ENCODE results near the gene C17orf67.

DNA sequence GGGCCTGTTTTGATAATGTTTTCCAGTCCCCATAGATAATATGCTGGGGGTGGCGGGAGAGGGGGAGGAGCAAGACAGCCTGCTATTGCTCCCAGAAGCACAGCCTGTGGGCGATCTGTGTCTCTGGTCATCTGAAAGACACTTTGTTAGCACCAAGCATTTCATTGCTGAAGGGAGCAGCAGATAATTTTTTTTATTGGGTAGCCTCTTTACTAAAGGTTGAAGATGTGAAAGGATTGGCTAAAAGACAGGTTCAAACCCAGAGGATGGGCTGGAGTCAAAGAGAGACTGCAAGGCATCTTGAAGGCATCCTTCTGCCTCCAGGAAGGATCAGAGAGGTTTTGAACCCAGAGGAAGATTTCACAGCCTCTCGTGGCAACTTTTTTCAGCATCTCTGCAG lies 60.6 kb downstream of the C17orf67 start:
- TF ChIP-seq NFIC (IDR thresholded peaks at IDR 0.05): no peak
- TF ChIP-seq ZBTB7A (IDR thresholded peaks at IDR 0.05; ENCODE audit: low read depth): no peak
- no peak for TF ChIP-seq REST (IDR thresholded peaks at IDR 0.05; ENCODE audit: low read depth)
- no peak for TF ChIP-seq YY1 (IDR thresholded peaks at IDR 0.05; ENCODE audit: low read depth)
- no peak for TF ChIP-seq MAX (IDR thresholded peaks at IDR 0.05)
- no peak for TF ChIP-seq EP300 (IDR thresholded peaks at IDR 0.05; ENCODE audit: borderline replicate concordance)
- no peak for TF ChIP-seq CREB1 (IDR thresholded peaks at IDR 0.05; ENCODE audit: low read depth)
- no peak for TF ChIP-seq CEBPB (IDR thresholded peaks at IDR 0.05)
- no peak for TF ChIP-seq RAD21 (IDR thresholded peaks at IDR 0.05; ENCODE audit: low read depth)
- TF ChIP-seq TAF1 (IDR thresholded peaks at IDR 0.05; ENCODE audit: low read depth): no peak
